HG03439 (cell line): Measurements from ENCODE around the gene CWC27.
A peak's percentile ranks its signal among the peaks of the same experiment; 100 is the strongest.

Experiments used
- ATAC-seq: cut with Tn5 transposase; IDR thresholded peaks from one replicate; pipeline ENCODE4 v1.9.1; 2021; ENCODE audit warnings: mild to moderate bottlenecking, moderate library complexity; ENCODE audit not compliant: unreplicated experiment

Gene CWC27

DNA sequence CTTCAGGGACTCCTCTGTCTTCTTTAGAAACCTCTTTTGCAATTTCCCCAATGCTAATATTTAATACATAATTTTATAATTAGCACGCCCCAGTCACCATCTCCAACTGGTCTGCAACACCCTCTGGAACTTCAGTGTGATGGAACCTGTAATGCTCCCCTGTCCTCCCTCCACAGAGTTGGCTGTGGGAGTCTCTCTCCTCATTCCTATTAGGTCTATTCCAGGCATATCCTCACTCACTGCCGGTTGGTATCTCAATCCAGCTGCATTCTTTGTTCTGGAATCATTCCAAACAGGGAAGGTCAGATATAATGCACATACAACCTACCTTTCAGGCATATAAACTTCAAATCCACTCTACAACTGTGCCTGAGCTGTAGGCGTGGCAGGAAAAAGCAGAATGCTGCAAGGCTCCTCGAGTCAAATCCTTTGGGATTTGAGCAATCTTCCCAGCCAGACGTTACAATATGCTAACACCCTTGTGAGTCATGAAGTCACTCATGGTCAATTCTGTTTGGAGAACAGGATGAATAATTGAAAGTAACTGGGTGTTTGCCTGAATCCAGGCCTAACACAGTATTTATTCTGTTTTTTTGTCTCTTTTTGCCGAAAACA, 293.8 kb downstream of the CWC27 start:
- no peak for ATAC-seq

DNA sequence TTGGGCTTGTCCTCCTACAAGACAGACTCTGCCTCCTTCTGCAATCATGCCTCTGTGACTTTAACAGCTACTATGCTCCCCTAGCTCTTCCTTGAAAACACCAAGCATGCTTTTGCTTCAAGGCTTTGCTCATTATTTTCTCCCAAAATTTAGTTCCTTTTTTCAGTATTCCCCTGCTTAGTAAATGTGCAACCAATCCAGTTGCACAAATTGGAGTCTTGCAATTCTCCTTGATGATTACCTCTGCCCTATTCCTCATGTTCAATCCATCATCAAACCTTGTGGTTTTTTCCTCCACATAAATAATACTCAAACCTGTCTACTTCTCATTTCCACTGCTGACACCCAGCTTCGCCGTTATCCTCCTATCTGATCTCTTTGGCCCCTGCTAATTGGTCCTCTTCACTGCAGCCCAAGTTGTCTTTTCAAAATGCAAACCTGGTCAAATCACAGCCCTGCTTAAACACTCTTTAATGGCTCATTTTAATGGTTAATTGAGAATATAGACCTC, 296.3 kb downstream of the CWC27 start:
- ATAC-seq, result no peak

DNA sequence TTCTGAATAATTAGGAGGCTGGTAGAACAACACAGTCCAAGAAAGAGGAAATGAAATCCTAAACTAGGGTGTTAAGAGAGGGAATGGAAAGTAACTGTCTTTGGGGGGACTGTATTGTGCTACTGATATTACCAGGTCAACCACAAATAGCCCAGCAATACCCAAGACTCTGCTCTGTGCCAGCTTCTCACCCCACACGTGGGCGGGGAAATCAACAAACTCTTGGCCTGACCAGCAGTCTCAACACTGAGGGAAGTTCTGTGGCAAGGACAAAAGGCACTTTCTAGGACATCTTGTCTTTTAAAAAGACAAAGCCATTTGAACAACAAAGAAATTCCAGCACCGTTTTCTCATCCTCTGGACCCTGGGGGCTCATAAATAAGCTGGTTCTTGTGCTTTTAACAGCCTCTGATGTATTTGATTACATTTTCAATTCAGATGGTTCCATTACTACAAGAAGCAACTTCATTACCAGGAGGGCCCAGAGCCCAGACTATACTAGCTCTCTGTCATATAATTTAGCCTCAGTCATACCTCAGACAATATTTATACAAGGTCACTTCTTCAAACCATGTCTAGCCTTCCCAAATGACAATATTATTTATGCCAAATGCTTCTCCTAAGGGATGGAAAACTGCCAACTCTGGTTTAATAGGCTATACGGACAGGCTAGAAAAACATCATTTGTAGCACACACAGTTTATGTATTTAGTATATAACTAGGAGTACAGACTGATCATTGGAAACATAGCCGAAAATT, 297.8 kb downstream of the CWC27 start:
- peak; percentile 73 for ATAC-seq

DNA sequence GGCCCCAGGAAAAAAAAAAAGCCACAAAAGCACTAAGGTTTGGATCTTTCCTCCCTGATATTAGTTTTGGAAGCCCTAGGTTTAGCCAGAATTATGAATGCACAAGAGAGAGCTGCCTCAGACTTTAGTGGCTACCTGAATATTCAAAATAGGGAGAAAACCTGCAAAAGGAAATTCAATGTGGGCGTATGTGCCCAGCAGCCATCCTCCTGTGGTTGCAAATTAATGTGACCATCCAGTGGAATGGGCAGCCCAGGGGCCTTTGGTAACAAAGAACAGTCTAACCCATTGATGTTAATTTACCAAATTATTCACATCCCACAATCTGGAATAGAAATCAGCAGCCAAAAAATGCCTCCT, 298.4 kb downstream of the CWC27 start:
- ATAC-seq, result no peak
